SJCRH30 (cell line): ENCODE data around the gene NDUFA13. TPM values are rescaled to one million over a fixed set of nuclear protein-coding genes. Genes with fewer than 3 reads are reported as not detected.
A peak's percentile ranks its signal among the peaks of the same experiment; 100 is the strongest.

Source experiments
- DNase-seq, 2 experiments: peaks; one replicate each; pipeline ENCODE4 v3.0.0-alpha.2; 2015 to 2020
- H3K27ac ChIP-seq: fragments of 250-450 bp; sonication (Bioruptor Pico); 2 replicates; pipeline ENCODE4 v1.5.1; 2020; ENCODE audit warnings: mild to moderate bottlenecking, moderate library complexity
- H3K27me3 ChIP-seq: fragments of 250-450 bp; sonication (Bioruptor Pico); 2 replicates; pipeline ENCODE4 v1.5.1; 2020; ENCODE audit warnings: mild to moderate bottlenecking, moderate library complexity
- H3K36me3 ChIP-seq: fragments of 250-450 bp; sonication (Bioruptor Pico); 2 replicates; pipeline ENCODE4 v1.5.1; 2020; ENCODE audit warnings: mild to moderate bottlenecking, moderate library complexity
- H3K4me1 ChIP-seq: fragments of 250-450 bp; sonication (Bioruptor Pico); 2 replicates; pipeline ENCODE4 v1.5.1; 2020; ENCODE audit warnings: mild to moderate bottlenecking, moderate library complexity
- H3K4me3 ChIP-seq: fragments of 250-450 bp; sonication (Bioruptor Pico); 2 replicates; pipeline ENCODE4 v1.5.1; 2020; ENCODE audit warnings: mild to moderate bottlenecking, moderate library complexity
- H3K9me3 ChIP-seq: fragments of 250-450 bp; sonication (Bioruptor Pico); replicated peaks from 2 replicates; pipeline ENCODE4 v1.5.1; 2020; ENCODE audit warnings: mild to moderate bottlenecking, moderate library complexity
- total RNA-seq: library from RNA; depleted of rRNA; stranded (reverse); fragments of >200 nt; shearing (Covaris generic); gene quantifications from 2 replicates; pipeline ENCODE4 v1.2.3, GENCODE V29; 2014

NDUFA13 gene
- total RNA-seq, 1 experiment from 2014 or later, result 158 TPM

- Histone ChIP-seq H3K4me3 (no peak overlapping the region), H3K9me3 (no peaks in the 10 kb centered on the region), H3K4me1 (no peaks in the 10 kb centered on the region), H3K36me3 (no peaks in the 10 kb centered on the region), H3K27ac (no peak overlapping the region), H3K27me3 (peaks cover 8% of the 10 kb centered on the region; the same call in 1 of the 2 replicates)
- DNase-seq, result peak in 1 of 2 experiments; percentile 36
These were observed 35.2 kb downstream of the NDUFA13 start for GRCh38 chr19:19550972-19551852.

DNA sequence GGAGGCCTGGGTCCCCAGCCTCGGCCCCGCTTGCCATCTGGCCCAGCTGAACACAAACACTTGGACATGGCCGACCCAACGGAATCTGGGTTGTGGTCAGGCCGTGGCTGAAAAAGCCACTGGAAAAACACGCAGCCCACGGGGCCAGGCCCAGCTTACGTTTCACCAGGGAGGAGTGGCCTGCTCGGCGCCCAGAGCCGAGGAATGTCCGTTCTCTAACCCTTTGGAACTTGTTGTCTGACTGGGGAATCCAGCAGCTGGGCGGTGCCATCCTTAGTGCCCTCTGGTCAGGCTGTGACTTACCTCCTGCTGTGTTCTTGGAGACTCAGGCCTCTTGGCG, 35.8 kb downstream of the NDUFA13 start:
- H3K4me3 ChIP-seq, result no peak overlapping the region
- no peaks in the 10 kb centered on the region for H3K36me3 ChIP-seq
- no peak overlapping the region for H3K27ac ChIP-seq
- peaks cover 8% of the 10 kb centered on the region; the same call in 1 of the 2 replicates for H3K27me3 ChIP-seq
- H3K9me3 ChIP-seq, result no peaks in the 10 kb centered on the region
- no peaks in the 10 kb centered on the region for H3K4me1 ChIP-seq
- peak in 1 of 2 experiments; percentile 31 for DNase-seq

DNA sequence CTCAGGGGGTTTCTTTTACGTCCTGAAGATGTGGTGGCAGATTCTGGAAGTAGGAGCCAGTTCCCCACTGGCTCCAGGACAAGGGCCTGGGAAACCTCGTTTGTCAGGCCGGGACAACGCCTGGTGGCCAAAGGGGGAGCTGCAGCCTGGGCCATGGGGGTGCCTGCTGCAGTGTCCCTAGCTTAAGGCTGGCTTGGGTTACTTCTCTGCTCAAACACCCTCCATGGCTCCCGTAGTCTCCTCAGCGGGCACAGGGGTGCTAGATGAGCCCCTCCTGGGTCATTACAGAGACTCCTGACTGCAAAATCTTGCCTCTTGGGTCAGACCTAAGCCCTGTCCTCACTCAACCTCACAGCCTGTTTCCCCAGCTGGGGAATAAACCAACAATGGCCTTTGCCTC, 36.8 kb downstream of the NDUFA13 start:
- Histone ChIP-seq H3K4me1 (no peaks in the 10 kb centered on the region), H3K27ac (no peak overlapping the region), H3K4me3 (no peak overlapping the region), H3K36me3 (no peaks in the 10 kb centered on the region), H3K9me3 (no peaks in the 10 kb centered on the region), H3K27me3 (peaks cover 8% of the 10 kb centered on the region; the same call in 1 of the 2 replicates)
- peak; percentile 51 to 66 for DNase-seq

DNA sequence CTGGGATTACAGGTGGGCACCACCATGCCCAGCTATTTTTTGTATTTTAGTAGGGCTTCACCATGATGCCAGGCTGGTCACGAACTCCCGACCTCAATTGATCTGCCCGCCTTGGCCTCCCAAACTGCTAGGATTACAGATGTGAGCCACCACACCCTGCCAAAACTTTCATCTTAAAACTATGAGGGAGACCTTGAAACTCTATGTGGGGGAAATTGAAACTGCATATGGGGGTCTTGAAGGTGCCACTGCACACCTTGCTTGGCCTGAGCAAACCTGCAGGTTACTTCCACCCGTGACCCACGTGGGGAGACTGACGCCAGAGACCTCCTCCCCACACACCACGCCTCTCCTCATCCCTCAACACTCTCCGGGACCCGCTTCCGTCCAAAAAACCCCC, 37.6 kb downstream of the NDUFA13 start:
- Histone ChIP-seq H3K4me1 (no peaks in the 10 kb centered on the region), H3K27ac (no peak overlapping the region), H3K27me3 (peaks cover 8% of the 10 kb centered on the region; the same call in 1 of the 2 replicates), H3K4me3 (no peak overlapping the region), H3K36me3 (no peaks in the 10 kb centered on the region), H3K9me3 (no peaks in the 10 kb centered on the region)
- DNase-seq, result no peak

DNA sequence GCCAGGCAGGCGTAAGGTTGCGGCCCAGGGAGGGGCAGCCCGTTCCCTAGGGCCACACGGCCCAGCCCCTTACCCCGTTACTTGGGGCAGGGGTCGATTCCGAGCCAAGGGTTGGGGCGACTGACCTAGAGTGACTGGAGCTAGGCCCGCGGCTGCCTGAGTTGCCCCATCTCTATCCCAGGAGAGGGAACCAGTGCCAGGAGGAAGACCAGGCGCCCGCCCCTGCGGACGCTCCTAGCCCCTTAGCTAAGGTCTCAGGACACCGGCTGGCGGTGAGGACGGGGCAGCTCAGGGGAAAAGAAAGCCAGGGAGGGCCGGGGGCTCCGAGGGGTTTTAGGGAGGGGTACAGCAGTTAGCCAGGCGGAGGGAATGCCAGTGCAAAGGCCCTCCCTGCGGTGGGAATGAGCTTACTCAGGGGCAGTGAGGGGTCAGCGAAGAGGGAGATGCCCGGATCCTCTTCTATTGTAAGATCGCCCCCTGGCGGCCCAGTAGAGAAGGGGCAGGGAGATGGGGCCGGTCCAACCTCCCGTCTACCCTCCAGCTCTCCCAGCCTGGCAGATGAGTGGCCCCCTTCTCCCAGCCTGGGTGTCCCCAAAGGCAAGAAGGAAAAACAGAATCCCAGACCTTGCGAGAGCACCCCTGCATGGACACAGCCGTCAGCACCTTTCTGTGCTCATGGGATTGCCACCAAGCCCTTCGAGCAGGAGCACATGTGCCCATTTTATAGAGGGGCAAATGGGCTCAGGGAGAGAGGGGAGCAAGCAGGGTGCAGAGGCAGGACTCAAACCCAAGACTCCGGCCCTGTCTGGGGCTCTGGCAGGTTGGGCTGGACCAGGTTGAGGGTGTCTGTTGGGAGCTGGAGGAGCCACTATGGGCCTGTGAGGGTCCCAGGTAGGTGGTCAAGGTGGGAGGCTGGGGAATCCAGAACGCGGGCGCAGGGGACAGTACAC, 38.3 kb downstream of the NDUFA13 start:
- H3K4me3 ChIP-seq, result no peak overlapping the region
- no peak overlapping the region for H3K27ac ChIP-seq
- H3K36me3 ChIP-seq, result no peaks in the 10 kb centered on the region
- peak; percentile 60 to 79 for DNase-seq
- H3K9me3 ChIP-seq, result no peaks in the 10 kb centered on the region
- no peaks in the 10 kb centered on the region for H3K4me1 ChIP-seq
- H3K27me3 ChIP-seq, result peaks cover 8% of the 10 kb centered on the region; the same call in 1 of the 2 replicates

GRCh38 chr19:19558055-19558454, 42.0 kb downstream of the NDUFA13 start:
- no peaks in the 10 kb centered on the region for H3K9me3 ChIP-seq
- no peaks in the 10 kb centered on the region for H3K36me3 ChIP-seq
- no peak overlapping the region for H3K4me3 ChIP-seq
- H3K27me3 ChIP-seq, result no peaks in the 10 kb centered on the region
- no peak for DNase-seq
- no peaks in the 10 kb centered on the region for H3K4me1 ChIP-seq
- no peak overlapping the region for H3K27ac ChIP-seq

GRCh38 chr19:19558636-19559035, 42.6 kb downstream of the NDUFA13 start:
- no peak for DNase-seq
- H3K4me1 ChIP-seq, result no peaks in the 10 kb centered on the region
- H3K36me3 ChIP-seq, result no peaks in the 10 kb centered on the region
- no peak overlapping the region for H3K27ac ChIP-seq
- H3K9me3 ChIP-seq, result no peaks in the 10 kb centered on the region
- H3K27me3 ChIP-seq, result no peaks in the 10 kb centered on the region
- H3K4me3 ChIP-seq, result no peak overlapping the region

DNA sequence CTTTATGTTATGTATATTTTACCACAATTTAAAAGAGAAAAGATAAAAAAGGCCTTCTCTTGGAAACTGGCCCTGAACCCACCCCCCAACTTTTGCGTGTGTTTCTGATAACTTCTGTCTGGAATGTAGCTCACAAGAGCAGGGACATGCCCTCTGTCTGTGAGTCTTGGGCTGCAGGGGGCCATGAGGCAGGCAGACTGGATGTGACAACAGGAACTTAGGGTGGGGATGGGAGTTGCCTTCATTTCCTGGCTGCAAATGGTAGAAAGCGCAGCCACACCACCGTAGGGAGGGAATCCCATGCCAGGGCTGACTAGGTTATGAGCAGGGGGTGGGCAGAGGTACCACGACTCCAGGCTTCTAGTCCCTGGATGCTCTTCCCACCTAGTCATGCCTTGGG, 43.9 kb downstream of the NDUFA13 start:
- no peak overlapping the region for H3K4me3 ChIP-seq

GRCh38 chr19:19561946-19562664, 46.1 kb downstream of the NDUFA13 start:
- H3K36me3 ChIP-seq, result no peaks in the 10 kb centered on the region
- no peak for DNase-seq
- no peaks in the 10 kb centered on the region for H3K27me3 ChIP-seq
- no peak overlapping the region for H3K4me3 ChIP-seq
- H3K27ac ChIP-seq, result no peak overlapping the region
- H3K9me3 ChIP-seq, result no peaks in the 10 kb centered on the region
- no peaks in the 10 kb centered on the region for H3K4me1 ChIP-seq

More for the DNA sequence above, 43.9 kb downstream of the NDUFA13 start:
- no peak for DNase-seq
- no peaks in the 10 kb centered on the region for H3K9me3 ChIP-seq
- H3K36me3 ChIP-seq, result no peaks in the 10 kb centered on the region
- no peak overlapping the region for H3K27ac ChIP-seq
- no peaks in the 10 kb centered on the region for H3K4me1 ChIP-seq
- H3K27me3 ChIP-seq, result no peaks in the 10 kb centered on the region

GRCh38 chr19:19562665-19563347, 46.8 kb downstream of the NDUFA13 start:
- Histone ChIP-seq H3K4me1 (no peaks in the 10 kb centered on the region), H3K27ac (no peak overlapping the region), H3K4me3 (no peak overlapping the region), H3K27me3 (no peaks in the 10 kb centered on the region), H3K9me3 (no peaks in the 10 kb centered on the region), H3K36me3 (no peaks in the 10 kb centered on the region)
- no peak for DNase-seq

DNA sequence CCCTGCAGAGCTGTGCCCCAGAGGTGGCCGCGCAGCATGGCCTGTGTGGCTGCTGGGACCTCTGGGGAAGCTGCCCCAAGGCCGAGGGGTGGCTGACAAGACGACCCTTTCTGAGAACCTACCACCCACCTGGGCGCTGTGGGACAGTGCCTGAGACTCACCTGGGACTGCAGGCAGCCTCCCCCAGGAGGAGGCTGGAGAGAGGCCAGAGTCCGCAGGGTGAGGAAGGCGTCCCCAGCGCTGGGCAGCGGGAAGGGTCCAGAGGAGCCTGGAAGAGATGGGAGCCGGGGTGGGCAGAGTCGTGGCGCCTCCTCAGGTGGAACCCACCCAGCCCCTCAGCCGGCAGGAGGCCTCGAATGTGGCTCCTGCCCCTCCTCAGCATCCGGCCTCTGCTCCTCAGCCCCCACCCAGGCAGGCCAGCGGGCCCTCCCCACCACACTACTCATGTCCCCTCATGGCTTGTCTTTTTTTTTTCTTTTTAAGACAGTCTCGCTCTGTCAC, 47.4 kb downstream of the NDUFA13 start:
- Histone ChIP-seq H3K9me3 (no peaks in the 10 kb centered on the region), H3K27me3 (no peaks in the 10 kb centered on the region), H3K4me1 (no peaks in the 10 kb centered on the region), H3K36me3 (no peaks in the 10 kb centered on the region), H3K27ac (no peak overlapping the region), H3K4me3 (no peak overlapping the region)
- no peak for DNase-seq

GRCh38 chr19:19566306-19566705, 50.3 kb downstream of the NDUFA13 start:
- no peak overlapping the region for H3K27ac ChIP-seq
- no peaks in the 10 kb centered on the region for H3K36me3 ChIP-seq
- no peak for DNase-seq

DNA sequence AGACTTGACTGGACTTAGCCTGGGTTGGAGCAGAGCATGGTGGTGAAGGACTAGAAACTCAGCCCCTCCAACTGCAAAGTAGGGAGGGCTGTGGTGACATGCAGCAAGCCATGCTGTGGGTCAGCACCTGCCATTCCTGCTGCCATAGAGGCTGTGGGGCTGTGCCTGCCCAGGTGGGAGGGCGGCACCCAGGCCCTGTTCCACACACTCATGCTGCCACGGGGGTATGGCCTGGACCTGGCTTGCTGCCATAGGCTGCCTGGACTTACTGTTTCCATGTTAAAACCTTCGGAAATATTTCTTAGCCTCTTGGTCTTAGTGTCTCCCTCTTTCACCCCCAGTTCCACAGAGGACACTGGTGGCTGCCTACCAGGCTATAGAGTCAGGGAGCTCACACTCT, 51.4 kb downstream of the NDUFA13 start:
- no peak for DNase-seq

More at GRCh38 chr19:19566306-19566705, 50.3 kb downstream of the NDUFA13 start:
- H3K4me1 ChIP-seq, result no peaks in the 10 kb centered on the region
- H3K9me3 ChIP-seq, result no peaks in the 10 kb centered on the region
- no peak overlapping the region for H3K4me3 ChIP-seq
- no peaks in the 10 kb centered on the region for H3K27me3 ChIP-seq

More for the DNA sequence above, 51.4 kb downstream of the NDUFA13 start:
- Histone ChIP-seq H3K4me1 (no peaks in the 10 kb centered on the region), H3K27me3 (no peaks in the 10 kb centered on the region), H3K36me3 (no peaks in the 10 kb centered on the region), H3K27ac (no peak overlapping the region), H3K9me3 (no peaks in the 10 kb centered on the region), H3K4me3 (no peak overlapping the region)
